K562 (cell line): ENCODE data around the gene SLC27A2. TPM values are rescaled to one million over a fixed set of nuclear protein-coding genes. Genes with fewer than 3 reads are reported as not detected.
A peak's percentile ranks its signal among the peaks of the same experiment; 100 is the strongest.

Source experiments
- CBFA2T2 ChIP-seq: fragments of 450-650 bp; conservative IDR thresholded peaks from 2 replicates; pipeline ENCODE4 v1.6.1; 2017; ENCODE audit warnings: mild to moderate bottlenecking
- CEBPG ChIP-seq, 3 experiments: fragments of 200-800 bp in 1 of 3; sonication (Bioruptor generic) in 1 of 3; sonication (generic) in 1 of 3; formaldehyde crosslinking in 1 of 3; IDR thresholded peaks in 2 of 3; conservative IDR thresholded peaks in 1 of 3; 2 replicates each; pipeline versions ENCODE4 v1.6.1 to v1.8.0; 2016 to 2022; ENCODE audit warnings: missing compliant biosample characterization in 2 of 3, missing genetic modification characterization in 2 of 3, mild to moderate bottlenecking in 1 of 3, missing genetic modification reagents in 1 of 3
- CTBP1 ChIP-seq: fragments of 450-650 bp; IDR thresholded peaks from 2 replicates; pipeline ENCODE4 v1.6.1; 2016; ENCODE audit warnings: borderline replicate concordance
- ELF4 ChIP-seq: fragments of 450-650 bp; formaldehyde crosslinking; IDR thresholded peaks from 2 replicates; pipeline ENCODE4 v1.4.0; 2022; ENCODE audit warnings: missing genetic modification characterization
- JUND ChIP-seq, 2 experiments: IDR thresholded peaks; 2 replicates in 1 of 2; 3 replicates in 1 of 2; pipeline ENCODE4 v1.6.1; 2011; ENCODE audit warnings: borderline replicate concordance in 2 of 2, low read depth in 2 of 2, low read length in 2 of 2, improper control_type of control experiment in 1 of 2, missing biosample characterization in 1 of 2, missing genetic modification characterization in 1 of 2, missing genetic modification reagents in 1 of 2
- MEF2A ChIP-seq: IDR thresholded peaks from 2 replicates; pipeline ENCODE4 v1.6.1; 2011; ENCODE audit warnings: low read depth, mild to moderate bottlenecking, low read length, moderate library complexity; ENCODE audit not compliant: control insufficient read depth
- MYC ChIP-seq, 2 experiments: fragments of 250-450 bp in 1 of 2; sonication (Bioruptor Pico) in 1 of 2; IDR thresholded peaks; 2 replicates each; pipeline versions ENCODE4 v1.5.1 to v1.6.1; 2012 to 2021; ENCODE audit warnings: low read depth in 2 of 2, borderline replicate concordance in 1 of 2, improper control_type of control experiment in 1 of 2, low read length in 1 of 2, mild to moderate bottlenecking in 1 of 2, moderate library complexity in 1 of 2
- NFATC3 ChIP-seq: fragments of 450-650 bp; IDR thresholded peaks from 2 replicates; pipeline ENCODE4 v1.6.1; 2017; ENCODE audit warnings: mild to moderate bottlenecking
- NFE2 ChIP-seq: IDR thresholded peaks from 2 replicates; pipeline ENCODE4 v1.6.1; 2014; ENCODE audit warnings: antibody characterized with exemption, low read depth
- RAD21 ChIP-seq, 2 experiments: fragments of 250-450 bp in 1 of 2; fragments of 450-650 bp in 1 of 2; sonication (Bioruptor Pico) in 1 of 2; formaldehyde crosslinking in 1 of 2; IDR thresholded peaks in 1 of 2; conservative IDR thresholded peaks in 1 of 2; 2 replicates each; pipeline versions ENCODE4 v1.4.0 to v1.8.0; 2020 to 2022; ENCODE audit warnings: mild to moderate bottlenecking in 2 of 2, moderate library complexity in 1 of 2
- RB1 ChIP-seq: fragments of 450-650 bp; IDR thresholded peaks from 2 replicates; pipeline ENCODE4 v1.6.1; 2017; ENCODE audit warnings: low read depth, mild to moderate bottlenecking
- SOX6 ChIP-seq: fragments of 450-650 bp; IDR thresholded peaks from 2 replicates; pipeline ENCODE4 v1.6.1; 2014; ENCODE audit warnings: mild to moderate bottlenecking
- TAL1 ChIP-seq: fragments of 450-650 bp; IDR thresholded peaks from 2 replicates; pipeline ENCODE4 v1.6.1; 2016; ENCODE audit warnings: mild to moderate bottlenecking
- TEAD4 ChIP-seq, 2 experiments: sonication (generic) in 1 of 2; formaldehyde crosslinking in 1 of 2; IDR thresholded peaks; 2 replicates each; pipeline versions ENCODE4 v1.6.1 to v1.8.0; 2012 to 2022; ENCODE audit warnings: borderline replicate concordance in 1 of 2, inconsistent platforms in 1 of 2, low read length in 1 of 2, mild to moderate bottlenecking in 1 of 2, missing genetic modification reagents in 1 of 2
- ZNF584 ChIP-seq: fragments of 200-800 bp; sonication (Bioruptor generic); IDR thresholded peaks from 2 replicates; pipeline ENCODE4 v1.6.1; 2016; ENCODE audit warnings: low read depth, mild to moderate bottlenecking, missing genetic modification characterization, missing compliant biosample characterization
- polyA plus RNA-seq, 8 experiments: library from polyadenylated mRNA; depleted of rRNA in 4 of 8; stranded (reverse) in 5 of 8; unstranded in 3 of 8; fragments of >200 nt; fragmentation: Nextera tagmentation in 2 of 8; fragmentation: Illumina TruSeq in 1 of 8; extraction: Ambion mirVana in 2 of 8; extraction: Trizol in 1 of 8; gene quantifications; 2 replicates each; pipeline versions ENCODE4 v1.2.1 to v1.2.3, GENCODE V29; 2011 to 2014; ENCODE audit warnings: inconsistent platforms in 1 of 8, missing spikeins in 1 of 8
- total RNA-seq, 7 experiments: library from RNA; depleted of rRNA in 6 of 7; stranded (reverse); fragments of >200 nt in 6 of 7; fragmentation: Illumina TruSeq in 2 of 7; extraction: Trizol in 2 of 7; gene quantifications; 2 replicates each; pipeline versions ENCODE4 v1.2.1 to v1.2.3, GENCODE V29; 2011 to 2021; ENCODE audit warnings: low replicate concordance in 1 of 7
- TF ChIP-seq, protein P1 (sequence below), 2 experiments: fragments of 450-650 bp in 1 of 2; sonication (generic) in 1 of 2; formaldehyde crosslinking in 1 of 2; IDR thresholded peaks in 1 of 2; conservative IDR thresholded peaks in 1 of 2; 2 replicates each; pipeline versions ENCODE4 v1.6.1 to v1.8.1; 2016 to 2023; ENCODE audit warnings: mild to moderate bottlenecking in 2 of 2, moderate library complexity in 2 of 2, inconsistent platforms in 1 of 2, missing genetic modification reagents in 1 of 2
- TF ChIP-seq, protein P2 (sequence below): fragments of 450-650 bp; formaldehyde crosslinking; IDR thresholded peaks from 2 replicates; pipeline ENCODE4 v1.4.0; 2020; ENCODE audit warnings: mild to moderate bottlenecking, moderate library complexity

The SLC27A2 gene
- total and polyA plus RNA-seq, 9 of the 15 experiments (the other 6 are each of a cell fraction or from before 2014, with no cell fraction given) = 4.9 to 38.0 (median 22.7) TPM

DNA sequence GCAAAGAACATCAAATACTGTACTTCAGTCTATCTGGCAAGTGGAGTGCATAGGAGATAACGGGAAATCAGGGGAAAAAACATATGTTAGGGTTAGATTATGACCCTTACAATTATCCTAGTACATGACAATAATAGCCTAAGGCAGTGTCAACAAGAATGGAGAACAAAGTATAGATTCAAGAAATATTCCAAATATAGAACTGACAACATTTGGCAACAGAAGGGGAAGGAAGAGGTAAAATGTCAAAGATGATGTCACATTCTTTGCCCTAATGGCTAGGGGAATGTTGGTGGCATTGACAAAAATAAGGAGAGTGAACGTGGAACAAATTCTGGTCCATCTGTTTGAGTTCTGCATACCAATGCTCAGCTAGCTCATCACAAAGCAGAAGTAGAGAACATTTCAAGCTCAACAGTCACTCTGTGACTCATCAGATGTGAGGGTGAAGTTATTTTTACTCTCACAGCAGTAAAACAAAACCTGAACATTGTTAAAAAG is 47.4 kb upstream of the SLC27A2 start (continued):
- TF ChIP-seq TEAD4 (IDR thresholded peaks at IDR 0.05; ENCODE audit: low read length) (peak; percentile 38; the same call in 1 of the 2 replicates), TEAD4 (CRISPR knock-in tag; IDR thresholded peaks at IDR 0.05; ENCODE audit: borderline replicate concordance) (no peak), RB1 (no peak), MEF2A (no peak; the same call in 1 of the 2 replicates), ZNF584 (CRISPR knock-in tag) (0 out of 2 replicates have a peak, but pooled peaks have one; percentile 34), CBFA2T2 (peak; percentile 36; the same call in 1 of the 2 replicates), SOX6 (peak; percentile 89), TAL1 (peak; percentile 70), NFE2 (peak; percentile 27; the same call in 1 of the 2 replicates), ELF4 (CRISPR knock-in tag) (0 out of 2 replicates have a peak, but pooled peaks have one; percentile 76), NFATC3 (no peak), CEBPG (CRISPR knock-in tag; IDR thresholded peaks at IDR 0.05) (no peak), CEBPG (tag; conservative IDR thresholded peaks at IDR 0.05 in 1 of 2, IDR thresholded peaks at IDR 0.05 in 1 of 2) (0 out of 4 replicates have a peak, but pooled peaks of 1 of the 2 experiments have one; percentile 20), MYC (IDR thresholded peaks at IDR 0.05; ENCODE audit: low read depth, low read length) (no peak), MYC (CRISPR knock-in tag; IDR thresholded peaks at IDR 0.05; ENCODE audit: borderline replicate concordance, low read depth) (no peak), JUND (IDR thresholded peaks at IDR 0.05; ENCODE audit: borderline replicate concordance, low read depth, low read length) (peak; percentile 63), JUND (tag; IDR thresholded peaks at IDR 0.05; ENCODE audit: borderline replicate concordance, low read depth, low read length) (peak; percentile 80; the same call in 2 of the 3 replicates), CTBP1 (peak; percentile 50), RAD21 (CRISPR knock-in tag; conservative IDR thresholded peaks at IDR 0.05 in 1 of 2, IDR thresholded peaks at IDR 0.05 in 1 of 2) (no peak)
- TF ChIP-seq, protein P1, sequence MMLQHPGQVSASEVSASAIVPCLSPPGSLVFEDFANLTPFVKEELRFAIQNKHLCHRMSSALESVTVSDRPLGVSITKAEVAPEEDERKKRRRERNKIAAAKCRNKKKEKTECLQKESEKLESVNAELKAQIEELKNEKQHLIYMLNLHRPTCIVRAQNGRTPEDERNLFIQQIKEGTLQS (IDR thresholded peaks at IDR 0.05) = peak; percentile 80
- TF ChIP-seq, protein P1 (CRISPR knock-in tag; conservative IDR thresholded peaks at IDR 0.05) = no peak
- TF ChIP-seq, protein P2, sequence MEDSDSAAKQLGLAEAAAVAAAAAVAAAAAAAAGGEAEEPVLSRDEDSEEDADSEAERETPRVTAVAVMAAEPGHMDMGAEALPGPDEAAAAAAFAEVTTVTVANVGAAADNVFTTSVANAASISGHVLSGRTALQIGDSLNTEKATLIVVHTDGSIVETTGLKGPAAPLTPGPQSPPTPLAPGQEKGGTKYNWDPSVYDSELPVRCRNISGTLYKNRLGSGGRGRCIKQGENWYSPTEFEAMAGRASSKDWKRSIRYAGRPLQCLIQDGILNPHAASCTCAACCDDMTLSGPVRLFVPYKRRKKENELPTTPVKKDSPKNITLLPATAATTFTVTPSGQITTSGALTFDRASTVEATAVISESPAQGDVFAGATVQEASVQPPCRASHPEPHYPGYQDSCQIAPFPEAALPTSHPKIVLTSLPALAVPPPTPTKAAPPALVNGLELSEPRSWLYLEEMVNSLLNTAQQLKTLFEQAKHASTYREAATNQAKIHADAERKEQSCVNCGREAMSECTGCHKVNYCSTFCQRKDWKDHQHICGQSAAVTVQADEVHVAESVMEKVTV = 0 out of 2 replicates have a peak, but pooled peaks have one; percentile 22
- TF ChIP-seq, all 486 proteins: peak for 34
